ENCODE measurements around the gene ZDHHC14.

Gene ZDHHC14

GRCh38 chr6:157535340-157536222, 154.6 kb downstream of the ZDHHC14 start:
- no peak overlapping the region for H4K91ac ChIP-seq (ENCODE audit: low read depth, low read length, poor library complexity)
- no peaks in the 10 kb centered on the region for H3K79me1 ChIP-seq (ENCODE audit: low read depth, low read length)
- no peak overlapping the region for H3K23ac ChIP-seq (ENCODE audit: low read depth, low read length, poor library complexity)
- no peak for DNase-seq (ENCODE audit: low spot score)
- H3K4me3 ChIP-seq (ENCODE audit: low read length in 2 of 2) = no peak overlapping the region
- H3K4me2 ChIP-seq (ENCODE audit: insufficient read depth, low read length, poor library complexity, severe bottlenecking) = no peak overlapping the region
- H3K36me3 ChIP-seq (replicated peaks in 1 of 2; ENCODE audit: control insufficient read depth in 2 of 2, insufficient read depth in 2 of 2, low read length in 2 of 2) = no peaks in the 10 kb centered on the region
- peak overlapping the region; percentile 17 for H2AFZ ChIP-seq (ENCODE audit: low read length)
- no peak overlapping the region for H3K4ac ChIP-seq (ENCODE audit: low read length)
- no peak overlapping the region for H2BK15ac ChIP-seq (ENCODE audit: low read length)
- no peak overlapping the region for H3K27ac ChIP-seq (replicated peaks; ENCODE audit: low read length)
- no CpG with 5 or more reads among the region's 13 CpGs for whole genome bisulfite sequencing, 2 donors (ENCODE audit: extremely low coverage in 2 of 2, insufficient read length in 2 of 2, insufficient replicate concordance in 1 of 2)
- no peak overlapping the region for H3K14ac ChIP-seq (ENCODE audit: low read length)
- no peak overlapping the region for H2BK5ac ChIP-seq (ENCODE audit: low read length)
- H3K27me3 ChIP-seq (ENCODE audit: control insufficient read depth in 3 of 3, insufficient read depth in 3 of 3, low read depth in 1 of 3, low read length in 3 of 3) = no peaks in the 10 kb centered on the region
- no peak overlapping the region for H4K8ac ChIP-seq (ENCODE audit: low read depth, low read length)
- peaks cover 25 to 31% of the 10 kb centered on the region in 2 donors for H3K4me1 ChIP-seq (ENCODE audit: control insufficient read depth in 2 of 2, insufficient read depth in 1 of 2, low read depth in 1 of 2, low read length in 2 of 2)
- no peak overlapping the region for H3K9ac ChIP-seq (ENCODE audit: low read depth, low read length, poor library complexity)
- no peaks in the 10 kb centered on the region for H3K9me3 ChIP-seq (replicated peaks in 1 of 2; ENCODE audit: control insufficient read depth in 2 of 2, insufficient read depth in 1 of 2, low read depth in 1 of 2, low read length in 2 of 2)
- no peak overlapping the region for H2BK12ac ChIP-seq (ENCODE audit: low read length)
- peak overlapping the region; percentile 15 for H3K18ac ChIP-seq (ENCODE audit: low read length)
- no peak overlapping the region for H2BK120ac ChIP-seq (ENCODE audit: low read depth, low read length)
- no peak overlapping the region for H2AK5ac ChIP-seq (ENCODE audit: low read depth, low read length)

GRCh38 chr6:157536223-157536545, 155.2 kb downstream of the ZDHHC14 start:
- Histone ChIP-seq H2BK120ac (ENCODE audit: low read depth, low read length) (no peak overlapping the region), H3K79me1 (ENCODE audit: low read depth, low read length) (no peaks in the 10 kb centered on the region), H3K27ac (replicated peaks; ENCODE audit: low read length) (no peak overlapping the region), H3K4me3 (ENCODE audit: low read length in 2 of 2) (no peak overlapping the region), H2BK5ac (ENCODE audit: low read length) (no peak overlapping the region), H3K36me3 (replicated peaks in 1 of 2; ENCODE audit: control insufficient read depth in 2 of 2, insufficient read depth in 2 of 2, low read length in 2 of 2) (no peaks in the 10 kb centered on the region), H3K23ac (ENCODE audit: low read depth, low read length, poor library complexity) (no peak overlapping the region), H3K4ac (ENCODE audit: low read length) (no peak overlapping the region), H3K9me3 (replicated peaks in 1 of 2; ENCODE audit: control insufficient read depth in 2 of 2, insufficient read depth in 1 of 2, low read depth in 1 of 2, low read length in 2 of 2) (no peaks in the 10 kb centered on the region), H3K4me1 (ENCODE audit: control insufficient read depth in 2 of 2, insufficient read depth in 1 of 2, low read depth in 1 of 2, low read length in 2 of 2) (peaks cover 24 to 27% of the 10 kb centered on the region in 2 donors), H3K14ac (ENCODE audit: low read length) (no peak overlapping the region), H3K27me3 (ENCODE audit: control insufficient read depth in 3 of 3, insufficient read depth in 3 of 3, low read depth in 1 of 3, low read length in 3 of 3) (no peaks in the 10 kb centered on the region), H2BK12ac (ENCODE audit: low read length) (no peak overlapping the region), H4K91ac (ENCODE audit: low read depth, low read length, poor library complexity) (no peak overlapping the region), H3K9ac (ENCODE audit: low read depth, low read length, poor library complexity) (no peak overlapping the region), H3K18ac (ENCODE audit: low read length) (no peak overlapping the region), H4K8ac (ENCODE audit: low read depth, low read length) (no peak overlapping the region), H2AFZ (ENCODE audit: low read length) (peak overlapping the region; percentile 17), H2AK5ac (ENCODE audit: low read depth, low read length) (no peak overlapping the region), H3K4me2 (ENCODE audit: insufficient read depth, low read length, poor library complexity, severe bottlenecking) (no peak overlapping the region), H2BK15ac (ENCODE audit: low read length) (no peak overlapping the region)
- no CpG with 5 or more reads among the region's 2 CpGs for WGBS, 2 donors (ENCODE audit: extremely low coverage in 2 of 2, insufficient read length in 2 of 2, insufficient replicate concordance in 1 of 2)
- DNase-seq (ENCODE audit: low spot score) = no peak

GRCh38 chr6:157537556-157537955, 156.6 kb downstream of the ZDHHC14 start:
- Histone ChIP-seq H3K18ac (ENCODE audit: low read length) (no peak overlapping the region), H3K9ac (ENCODE audit: low read depth, low read length, poor library complexity) (no peak overlapping the region), H2BK12ac (ENCODE audit: low read length) (no peak overlapping the region), H3K14ac (ENCODE audit: low read length) (no peak overlapping the region), H2AK5ac (ENCODE audit: low read depth, low read length) (no peak overlapping the region), H3K9me3 (replicated peaks in 1 of 2; ENCODE audit: control insufficient read depth in 2 of 2, insufficient read depth in 1 of 2, low read depth in 1 of 2, low read length in 2 of 2) (no peaks in the 10 kb centered on the region), H3K27ac (replicated peaks; ENCODE audit: low read length) (no peak overlapping the region), H3K4me1 (ENCODE audit: control insufficient read depth in 2 of 2, insufficient read depth in 1 of 2, low read depth in 1 of 2, low read length in 2 of 2) (peaks cover 17 to 18% of the 10 kb centered on the region in 2 donors), H3K4me2 (ENCODE audit: insufficient read depth, low read length, poor library complexity, severe bottlenecking) (no peak overlapping the region), H3K36me3 (replicated peaks in 1 of 2; ENCODE audit: control insufficient read depth in 2 of 2, insufficient read depth in 2 of 2, low read length in 2 of 2) (no peaks in the 10 kb centered on the region), H2BK120ac (ENCODE audit: low read depth, low read length) (no peak overlapping the region), H3K27me3 (ENCODE audit: control insufficient read depth in 3 of 3, insufficient read depth in 3 of 3, low read depth in 1 of 3, low read length in 3 of 3) (no peaks in the 10 kb centered on the region), H3K4ac (ENCODE audit: low read length) (no peak overlapping the region), H3K23ac (ENCODE audit: low read depth, low read length, poor library complexity) (no peak overlapping the region), H4K91ac (ENCODE audit: low read depth, low read length, poor library complexity) (no peak overlapping the region), H2AFZ (ENCODE audit: low read length) (no peak overlapping the region), H3K79me1 (ENCODE audit: low read depth, low read length) (no peaks in the 10 kb centered on the region), H2BK15ac (ENCODE audit: low read length) (no peak overlapping the region), H4K8ac (ENCODE audit: low read depth, low read length) (no peak overlapping the region), H2BK5ac (ENCODE audit: low read length) (no peak overlapping the region), H3K4me3 (ENCODE audit: low read length in 2 of 2) (no peak overlapping the region)
- no peak for DNase-seq (ENCODE audit: low spot score)
- WGBS, 2 donors (ENCODE audit: extremely low coverage in 2 of 2, insufficient read length in 2 of 2, insufficient replicate concordance in 1 of 2) = no CpG with 5 or more reads among the region's 2 CpGs

DNA sequence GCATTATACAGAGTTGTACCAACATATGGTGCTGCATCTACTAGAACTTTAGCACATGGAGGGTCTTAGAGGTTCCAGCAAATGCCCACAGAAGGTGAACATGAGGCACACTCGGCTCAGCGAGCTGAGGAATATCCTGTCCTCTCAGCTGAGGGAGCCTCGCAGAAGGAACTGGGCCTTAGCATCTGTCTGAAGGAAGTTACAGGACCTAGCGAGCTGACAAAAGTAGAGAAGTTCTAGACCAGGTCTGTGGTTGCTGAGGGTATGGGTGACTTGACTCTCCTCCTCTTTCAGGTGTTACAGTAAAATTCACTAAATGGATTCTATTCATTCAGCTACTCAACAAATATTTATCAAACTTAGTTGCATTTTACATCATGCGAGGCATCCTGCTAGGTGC, 157.2 kb downstream of the ZDHHC14 start:
- Histone ChIP-seq H3K27ac (replicated peaks; ENCODE audit: low read length) (no peak overlapping the region), H3K9me3 (replicated peaks in 1 of 2; ENCODE audit: control insufficient read depth in 2 of 2, insufficient read depth in 1 of 2, low read depth in 1 of 2, low read length in 2 of 2) (no peaks in the 10 kb centered on the region), H2BK120ac (ENCODE audit: low read depth, low read length) (no peak overlapping the region), H3K18ac (ENCODE audit: low read length) (peak overlapping the region; percentile 31), H2BK5ac (ENCODE audit: low read length) (no peak overlapping the region), H2BK15ac (ENCODE audit: low read length) (no peak overlapping the region), H3K4me1 (ENCODE audit: control insufficient read depth in 2 of 2, insufficient read depth in 1 of 2, low read depth in 1 of 2, low read length in 2 of 2) (peaks cover 14 to 16% of the 10 kb centered on the region in 2 donors), H2AFZ (ENCODE audit: low read length) (no peak overlapping the region), H3K27me3 (ENCODE audit: control insufficient read depth in 3 of 3, insufficient read depth in 3 of 3, low read depth in 1 of 3, low read length in 3 of 3) (no peaks in the 10 kb centered on the region), H2BK12ac (ENCODE audit: low read length) (no peak overlapping the region), H3K79me1 (ENCODE audit: low read depth, low read length) (no peaks in the 10 kb centered on the region), H3K9ac (ENCODE audit: low read depth, low read length, poor library complexity) (no peak overlapping the region), H4K91ac (ENCODE audit: low read depth, low read length, poor library complexity) (no peak overlapping the region), H3K4me3 (ENCODE audit: low read length in 2 of 2) (no peak overlapping the region), H3K36me3 (replicated peaks in 1 of 2; ENCODE audit: control insufficient read depth in 2 of 2, insufficient read depth in 2 of 2, low read length in 2 of 2) (no peaks in the 10 kb centered on the region), H2AK5ac (ENCODE audit: low read depth, low read length) (no peak overlapping the region), H3K4me2 (ENCODE audit: insufficient read depth, low read length, poor library complexity, severe bottlenecking) (no peak overlapping the region), H3K23ac (ENCODE audit: low read depth, low read length, poor library complexity) (no peak overlapping the region), H4K8ac (ENCODE audit: low read depth, low read length) (no peak overlapping the region), H3K4ac (ENCODE audit: low read length) (no peak overlapping the region), H3K14ac (ENCODE audit: low read length) (no peak overlapping the region)
- WGBS, 2 donors (ENCODE audit: extremely low coverage in 2 of 2, insufficient read length in 2 of 2, insufficient replicate concordance in 1 of 2) = no CpG with 5 or more reads among the region's 5 CpGs
- DNase-seq (ENCODE audit: low spot score) = no peak
